Activated T-cell treated with anti-CD3 and anti-CD28 coated beads, Interleukin-2, amount 50 U/mL, for 72 hours (primary cell): ENCODE data around the gene ALPL. TPM values are rescaled to one million over a fixed set of nuclear protein-coding genes. Genes with fewer than 3 reads are reported as not detected.
"Not testable (repeated sequence)": the region's sequence is repeated elsewhere in the genome, so short reads cannot be mapped to it uniquely, and the experiment has no call there.

Source experiments
- ATAC-seq, 2 donors: fragments of 150-1000 bp; cut with Tn5 transposase; replicated peaks in 1 of 2; 2 replicates each; pipeline ENCODE4 v1.10.0; 2021; ENCODE audit warnings: moderate library complexity in 2 of 2, mild to moderate bottlenecking in 1 of 2
- DNase-seq, 2 donors: peaks; one replicate each; pipeline ENCODE4 v3.0.0; 2021 to 2022; ENCODE audit warnings: mixed read lengths in 1 of 2
- H3K27ac Mint-ChIP-seq: one replicate; pipeline ENCODE4 v1.8.0; 2022; ENCODE audit warnings: mild to moderate bottlenecking, moderate library complexity, mixed read lengths
- H3K27me3 Mint-ChIP-seq: one replicate; pipeline ENCODE4 v1.8.0; 2022; ENCODE audit warnings: low read depth, mixed read lengths
- H3K36me3 Mint-ChIP-seq, 2 donors: one replicate each; pipeline ENCODE4 v1.8.0; 2022; ENCODE audit warnings: mixed read lengths in 2 of 2, mild to moderate bottlenecking in 1 of 2; ENCODE audit not compliant: insufficient read depth in 2 of 2
- H3K4me1 Mint-ChIP-seq: one replicate; pipeline ENCODE4 v1.8.0; 2022; ENCODE audit warnings: low read depth, mixed read lengths
- H3K4me3 Mint-ChIP-seq, 2 donors: one replicate each; pipeline ENCODE4 v1.8.0; 2022; ENCODE audit warnings: mild to moderate bottlenecking in 2 of 2, mixed read lengths in 2 of 2, moderate library complexity in 2 of 2
- H3K9me3 Mint-ChIP-seq, 2 donors: one replicate each; pipeline ENCODE4 v1.8.0; 2022; ENCODE audit warnings: mixed read lengths in 2 of 2
- total RNA-seq, 2 donors: library from RNA; stranded (reverse); gene quantifications; one replicate each; pipeline ENCODE4 v1.2.3, GENCODE V29; 2022

Gene ALPL
- total RNA-seq, 2 donors from 2014 or later, result 0.23 TPM; not detected in 1

DNA sequence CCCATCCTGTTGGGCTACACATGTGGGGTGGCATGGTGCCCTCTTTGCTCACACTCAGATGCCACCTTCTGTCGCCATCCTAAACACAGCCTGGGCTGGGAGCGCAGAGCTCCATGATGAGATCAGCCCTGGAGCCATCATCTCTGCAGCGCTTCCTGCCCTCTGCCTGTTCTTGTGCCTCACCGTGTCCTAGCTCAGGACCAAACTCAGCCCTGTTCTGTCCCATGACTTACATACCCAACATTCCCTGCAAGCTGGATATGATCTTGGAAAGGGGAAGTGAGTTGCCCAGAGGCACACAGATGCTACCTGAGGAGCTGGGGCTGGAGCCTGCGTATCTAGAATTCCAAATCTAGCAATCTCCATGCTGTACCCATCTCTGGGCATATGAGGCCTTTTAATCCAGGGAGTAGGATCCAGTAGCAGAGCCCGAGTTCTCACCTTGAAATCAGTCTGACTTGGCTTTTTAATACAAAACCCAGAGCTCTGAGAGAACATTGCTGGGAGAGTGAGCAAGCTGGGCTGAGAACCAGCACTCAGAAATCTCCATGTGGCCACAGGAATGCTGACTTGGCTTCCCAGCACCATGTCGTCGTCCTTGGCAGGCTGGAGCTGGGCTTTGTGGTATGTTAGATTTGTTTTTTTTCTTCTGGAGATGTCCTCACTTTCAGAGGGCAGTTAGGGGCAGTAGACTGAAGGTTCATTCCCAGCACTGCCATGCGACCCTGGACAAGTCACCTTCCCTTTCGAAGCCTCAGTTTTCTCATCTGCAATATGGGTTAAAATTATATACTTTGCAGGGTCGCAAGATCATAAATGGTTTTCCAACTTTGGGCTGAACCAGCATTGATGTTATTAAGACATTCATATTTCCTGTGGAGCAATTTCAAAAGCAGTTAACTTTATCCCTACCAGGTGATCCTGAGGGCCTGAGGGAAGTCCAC, 2.6 kb downstream of the ALPL start:
- Mint-ChIP-seq H3K9me3 (no peaks in the 10 kb centered on the region), H3K27ac (no peak overlapping the region), H3K27me3 (peaks cover 40% of the 10 kb centered on the region), H3K4me3 (no peak overlapping the region), H3K4me1 (peaks cover 6% of the 10 kb centered on the region), H3K36me3 (peaks cover 0 to 2% of the 10 kb centered on the region in 2 donors)
- no peak for DNase-seq
- no peak for ATAC-seq

- Mint-ChIP-seq H3K27me3 (peaks cover 21% of the 10 kb centered on the region), H3K27ac (no peak overlapping the region), H3K4me3 (no peak overlapping the region), H3K36me3 (no peaks in the 10 kb centered on the region), H3K9me3 (no peaks in the 10 kb centered on the region), H3K4me1 (no peaks in the 10 kb centered on the region)
- DNase-seq, result no peak
- no peak for ATAC-seq
Observed at GRCh38 chr1:21514245-21514644, 5.0 kb downstream of the ALPL start.

DNA sequence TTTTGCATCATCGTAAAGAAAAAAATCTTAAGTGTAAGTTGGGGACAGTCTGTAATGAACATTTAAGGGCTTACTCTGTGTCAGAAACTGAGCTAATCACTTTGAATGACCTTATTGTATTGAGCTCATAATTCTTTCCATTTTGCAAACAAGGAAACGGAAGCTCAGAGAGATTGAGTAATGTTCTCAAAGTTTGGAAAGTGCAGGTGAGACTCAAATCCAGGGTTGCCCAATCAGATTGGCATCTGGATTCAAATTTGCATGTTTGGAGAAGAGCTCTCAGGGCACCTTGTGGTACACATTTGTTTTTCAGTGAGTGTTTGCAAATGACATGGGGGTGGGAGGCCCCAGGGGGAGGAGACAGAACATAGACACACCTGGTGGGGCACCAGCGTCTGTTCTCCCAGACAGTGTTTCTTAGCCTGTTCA, 8.0 kb downstream of the ALPL start:
- H3K4me3 Mint-ChIP-seq, result no peak overlapping the region
- H3K27ac Mint-ChIP-seq, result no peak overlapping the region
- no peaks in the 10 kb centered on the region for H3K4me1 Mint-ChIP-seq
- DNase-seq (no peak), ATAC-seq (no peak)
- H3K27me3 Mint-ChIP-seq, result no peaks in the 10 kb centered on the region
- H3K9me3 Mint-ChIP-seq, result no peaks in the 10 kb centered on the region
- no peaks in the 10 kb centered on the region for H3K36me3 Mint-ChIP-seq

DNA sequence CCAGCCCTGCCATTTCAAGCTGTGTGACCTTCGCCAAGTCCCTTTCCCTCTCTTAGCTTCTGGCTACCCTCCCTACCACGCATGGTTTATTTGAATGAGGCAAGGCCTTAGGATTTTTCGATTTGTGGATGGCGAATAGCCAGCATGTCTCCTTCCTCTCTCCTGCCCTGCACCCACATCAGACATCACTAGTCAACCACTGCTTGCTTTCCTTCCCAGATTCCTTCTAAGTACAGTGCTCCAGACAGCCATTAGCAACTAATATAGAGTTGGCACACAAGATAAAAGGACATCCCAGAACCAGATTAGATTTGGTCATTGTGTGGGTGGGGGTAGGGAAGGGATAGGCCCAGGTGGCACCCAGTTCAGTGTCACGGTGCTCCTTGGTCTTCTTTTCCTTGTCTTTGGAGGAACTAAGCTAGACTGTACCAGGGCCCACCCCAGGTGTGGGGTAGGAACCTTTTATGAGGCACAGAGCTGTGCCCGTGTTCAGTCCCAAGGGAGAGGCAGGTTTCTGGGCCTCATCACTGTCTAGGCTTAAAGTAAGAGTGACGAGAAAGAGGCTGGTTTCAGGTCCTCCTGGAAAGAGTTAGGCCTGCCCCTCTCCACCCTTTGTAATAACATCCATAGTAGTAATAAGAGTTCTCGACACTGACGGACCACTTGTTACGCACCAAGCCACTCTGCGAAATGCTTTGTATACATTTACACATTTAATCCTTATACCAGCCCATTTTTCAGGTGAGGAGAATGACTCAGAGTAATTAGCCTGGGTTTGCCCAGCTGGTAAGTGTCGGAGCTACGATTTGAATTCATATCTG, 8.6 kb downstream of the ALPL start:
- DNase-seq, result no peak
- Mint-ChIP-seq H3K9me3 (no peaks in the 10 kb centered on the region), H3K27ac (no peak overlapping the region), H3K36me3 (no peaks in the 10 kb centered on the region), H3K4me1 (no peaks in the 10 kb centered on the region), H3K27me3 (no peaks in the 10 kb centered on the region), H3K4me3 (no peak overlapping the region)
- ATAC-seq, result no peak

GRCh38 chr1:21518774-21519455, 9.7 kb downstream of the ALPL start:
- ATAC-seq (no peak), DNase-seq (no peak)
- Mint-ChIP-seq H3K27me3 (no peaks in the 10 kb centered on the region), H3K36me3 (no peaks in the 10 kb centered on the region), H3K4me1 (no peaks in the 10 kb centered on the region), H3K4me3 (no peak overlapping the region), H3K9me3 (no peaks in the 10 kb centered on the region), H3K27ac (no peak overlapping the region)

DNA sequence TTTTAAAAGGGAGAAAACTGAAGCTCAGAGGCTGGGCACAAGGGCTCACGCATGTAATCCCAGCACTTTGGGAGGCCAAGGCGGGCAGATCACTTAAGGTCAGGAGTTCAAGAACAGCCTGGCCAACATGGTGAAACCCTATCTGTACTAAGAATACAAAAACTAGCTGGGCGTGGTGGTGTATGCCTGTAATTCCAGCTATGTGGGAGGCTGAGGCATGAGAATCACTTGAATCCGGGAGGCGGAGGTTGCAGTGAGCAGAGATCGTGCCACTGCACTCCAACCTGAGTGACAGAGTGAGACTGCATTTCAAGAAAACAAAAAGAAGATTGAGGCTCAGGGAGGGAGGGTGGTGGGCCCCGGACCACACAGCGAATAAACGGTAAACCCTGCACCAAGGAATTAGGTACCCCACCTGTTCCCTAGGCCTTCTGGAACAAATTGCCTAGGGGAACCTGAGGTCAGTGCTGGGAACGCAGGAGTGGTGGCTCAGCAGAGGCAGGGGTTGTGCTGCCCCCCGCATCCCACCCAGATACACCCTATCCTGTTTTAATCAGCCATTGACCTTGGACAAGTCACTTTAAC, 10.4 kb downstream of the ALPL start:
- not testable (repeated sequence) for H3K27ac Mint-ChIP-seq, ATAC-seq, H3K4me3 Mint-ChIP-seq

DNA sequence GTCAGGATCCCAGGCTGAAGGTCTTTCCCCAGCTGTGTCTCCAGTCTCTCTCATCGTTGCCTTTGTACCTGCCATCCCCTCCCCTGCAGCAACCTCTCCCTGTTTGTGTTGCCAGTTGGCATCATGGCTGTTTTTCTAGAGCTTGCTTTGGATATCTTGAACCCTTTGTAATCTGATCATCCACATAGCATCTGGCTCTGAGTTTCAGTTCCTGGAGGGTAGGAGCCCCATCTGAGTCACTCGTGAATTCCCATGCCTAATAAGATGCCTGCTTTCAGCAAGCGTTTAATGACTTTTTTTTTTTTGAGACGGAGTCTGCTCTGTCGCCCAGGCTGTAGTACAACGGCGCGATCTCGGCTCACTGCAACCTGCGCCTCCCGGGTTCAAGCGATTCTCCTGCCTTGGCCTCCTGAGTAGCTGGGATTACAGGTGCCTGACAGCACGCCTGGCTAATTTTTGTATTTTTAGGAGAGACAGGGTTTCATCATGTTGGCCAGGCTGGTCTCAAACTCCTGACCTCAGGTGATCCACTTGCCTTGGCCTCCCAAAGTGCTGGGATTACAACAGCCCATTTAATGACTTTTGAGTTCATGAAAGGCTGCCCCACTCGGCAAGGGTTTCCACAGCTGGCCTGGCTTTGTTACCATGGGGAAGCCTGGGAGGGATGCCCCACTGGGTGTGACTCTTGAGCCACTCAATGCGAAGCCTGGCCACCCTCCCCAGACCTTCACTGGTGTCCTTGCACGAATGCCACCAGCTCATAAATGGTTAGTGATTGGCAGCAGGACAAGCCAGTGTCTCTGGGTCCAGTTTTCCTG, 11.9 kb downstream of the ALPL start:
- no peak for ATAC-seq
- no peaks in the 10 kb centered on the region for H3K4me1 Mint-ChIP-seq
- H3K9me3 Mint-ChIP-seq, result no peaks in the 10 kb centered on the region
- no peak overlapping the region for H3K27ac Mint-ChIP-seq
- H3K4me3 Mint-ChIP-seq, result no peak overlapping the region
- DNase-seq, result no peak
- no peaks in the 10 kb centered on the region for H3K36me3 Mint-ChIP-seq
- no peaks in the 10 kb centered on the region for H3K27me3 Mint-ChIP-seq

More for the DNA sequence above, 10.4 kb downstream of the ALPL start:
- H3K36me3 Mint-ChIP-seq, H3K9me3 Mint-ChIP-seq, H3K27me3 Mint-ChIP-seq, H3K4me1 Mint-ChIP-seq, DNase-seq: not testable (repeated sequence)

DNA sequence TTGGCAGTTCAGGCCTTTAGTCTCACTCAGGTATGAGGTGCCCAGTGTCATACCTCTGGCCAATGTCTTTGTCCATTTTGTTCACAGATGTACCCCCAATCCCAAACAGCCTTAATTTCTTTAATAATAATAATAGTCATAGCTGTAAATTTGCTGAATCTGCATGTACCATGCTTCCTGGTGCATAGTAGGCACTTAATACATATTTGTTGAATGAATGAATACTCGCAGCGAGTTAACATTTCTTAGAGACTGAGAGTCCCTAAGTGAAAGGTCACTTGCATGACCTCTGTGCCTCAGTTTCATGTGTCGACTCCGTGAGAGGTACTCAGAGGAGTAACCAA, 12.5 kb downstream of the ALPL start:
- no peak for ATAC-seq

DNA sequence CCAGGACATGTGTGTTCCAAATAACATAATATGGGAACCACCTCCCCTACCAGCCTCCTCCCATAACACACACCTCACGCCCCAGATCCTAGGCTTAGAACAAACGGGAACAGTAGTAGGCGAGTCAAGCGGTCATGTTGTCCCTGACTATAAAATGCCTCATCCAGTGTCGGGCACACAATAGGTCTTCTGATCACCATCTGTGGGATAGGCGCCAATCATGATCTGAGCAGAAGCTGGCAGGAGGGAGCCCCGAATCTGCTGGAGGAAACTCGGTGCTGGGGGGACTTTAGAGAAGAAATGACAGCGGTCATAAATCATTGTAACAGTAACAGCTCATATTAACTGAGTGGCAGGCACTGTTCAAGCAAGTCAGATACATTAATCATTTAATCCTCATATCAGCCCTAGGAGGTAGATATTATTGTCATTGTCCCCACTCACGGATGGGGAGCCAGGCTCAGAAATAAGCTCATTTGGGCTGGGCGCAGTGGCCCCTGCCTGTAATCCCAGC, 13.4 kb downstream of the ALPL start:
- Mint-ChIP-seq H3K27ac (no peak overlapping the region), H3K4me3 (no peak overlapping the region), H3K36me3 (no peaks in the 10 kb centered on the region), H3K4me1 (no peaks in the 10 kb centered on the region), H3K27me3 (no peaks in the 10 kb centered on the region), H3K9me3 (no peaks in the 10 kb centered on the region)
- ATAC-seq (no peak), DNase-seq (no peak)

More for the DNA sequence above, 12.5 kb downstream of the ALPL start:
- Mint-ChIP-seq H3K27ac (no peak overlapping the region), H3K4me3 (no peak overlapping the region), H3K4me1 (no peaks in the 10 kb centered on the region), H3K36me3 (no peaks in the 10 kb centered on the region), H3K9me3 (no peaks in the 10 kb centered on the region), H3K27me3 (no peaks in the 10 kb centered on the region)
- DNase-seq, result no peak

DNA sequence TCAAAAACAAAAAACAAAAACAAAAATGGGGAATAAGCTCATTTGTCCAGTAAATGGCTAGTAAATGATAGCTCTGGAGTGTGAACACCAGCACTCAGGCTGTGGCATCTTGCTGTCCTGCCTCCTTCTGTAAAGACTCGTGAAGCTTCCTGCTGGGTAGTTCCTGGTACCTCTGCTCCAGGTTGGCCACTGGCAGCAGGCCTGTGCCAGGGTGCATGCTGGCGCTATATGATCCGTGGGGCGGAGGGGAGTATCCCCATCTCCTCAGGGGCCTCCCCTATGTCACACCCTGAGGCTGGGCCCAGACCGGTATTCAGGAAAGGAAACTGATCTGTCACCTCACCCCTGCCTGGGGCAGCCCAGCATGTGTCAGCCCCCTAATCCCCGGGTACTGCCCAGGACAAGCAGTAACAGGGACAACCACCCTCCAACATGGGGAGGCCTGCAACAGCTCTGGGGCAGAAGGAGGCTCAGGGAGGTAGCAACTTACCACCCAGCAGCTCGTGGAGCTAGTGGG, 14.1 kb downstream of the ALPL start:
- no peaks in the 10 kb centered on the region for H3K9me3 Mint-ChIP-seq

DNA sequence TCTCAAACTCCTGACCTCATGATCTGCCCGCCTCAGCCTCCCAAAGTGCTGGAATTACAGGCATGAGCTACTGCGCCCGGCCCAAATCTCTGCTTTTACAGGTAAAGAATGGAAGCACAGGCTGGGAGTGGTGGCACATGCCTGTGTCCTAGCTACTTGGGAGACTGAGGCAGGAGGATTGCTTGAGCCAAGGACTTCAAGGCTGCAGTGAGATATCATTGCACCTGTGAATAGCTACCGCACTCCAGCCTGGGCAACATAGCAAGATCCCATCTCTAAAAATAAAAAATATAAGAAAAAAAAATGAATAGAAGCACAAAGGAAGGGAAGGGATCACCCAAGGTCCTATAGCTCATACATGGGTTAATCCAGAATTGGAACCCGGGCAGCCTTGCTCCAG, 15.0 kb downstream of the ALPL start:
- Mint-ChIP-seq H3K4me1 (no peaks in the 10 kb centered on the region), H3K36me3 (no peaks in the 10 kb centered on the region), H3K27ac (no peak overlapping the region), H3K4me3 (no peak overlapping the region), H3K9me3 (no peaks in the 10 kb centered on the region), H3K27me3 (no peaks in the 10 kb centered on the region)
- no peak for DNase-seq
- no peak for ATAC-seq

More for the DNA sequence above, 14.1 kb downstream of the ALPL start:
- Mint-ChIP-seq H3K36me3 (no peaks in the 10 kb centered on the region), H3K27ac (no peak overlapping the region), H3K4me1 (no peaks in the 10 kb centered on the region), H3K27me3 (no peaks in the 10 kb centered on the region), H3K4me3 (no peak overlapping the region)
- no peak for ATAC-seq
- no peak for DNase-seq
